Fibroblast of skin of right quadriceps (primary cell): Measurements from ENCODE around the gene SEMA4D.

ENCODE experiments used
- DNase-seq: peaks from one replicate; pipeline ENCODE4 v3.0.0-alpha.2; 2013

Gene SEMA4D

GRCh38 chr9:89427621-89428221 lies 70.2 kb downstream of the SEMA4D start:
- peak; percentile 47 for DNase-seq

GRCh38 chr9:89426384-89426961 lies 71.4 kb downstream of the SEMA4D start:
- no peak for DNase-seq

- no peak for DNase-seq
Observed at GRCh38 chr9:89425921-89426383, 72.0 kb downstream of the SEMA4D start.

GRCh38 chr9:89425024-89425805 lies 72.7 kb downstream of the SEMA4D start:
- peak; percentile 35 for DNase-seq

- peak; percentile 84 for DNase-seq
Observed at GRCh38 chr9:89422151-89422975, 75.5 kb downstream of the SEMA4D start.

GRCh38 chr9:89421595-89421994 lies 76.3 kb downstream of the SEMA4D start:
- DNase-seq: peak; percentile 73

- DNase-seq: no peak
Observed at GRCh38 chr9:89420397-89421178, 77.3 kb downstream of the SEMA4D start.

GRCh38 chr9:89419978-89420394 lies 77.9 kb downstream of the SEMA4D start:
- no peak for DNase-seq

GRCh38 chr9:89418882-89419640 lies 78.9 kb downstream of the SEMA4D start:
- DNase-seq: no peak

- DNase-seq: no peak
Observed at GRCh38 chr9:89418474-89418845, 79.5 kb downstream of the SEMA4D start.

GRCh38 chr9:89417832-89418473 lies 80.0 kb downstream of the SEMA4D start:
- no peak for DNase-seq

GRCh38 chr9:89414670-89415324 lies 83.1 kb downstream of the SEMA4D start:
- no peak for DNase-seq

- DNase-seq: no peak
Observed at GRCh38 chr9:89413963-89414638, 83.8 kb downstream of the SEMA4D start.

GRCh38 chr9:89412951-89413350 lies 85.0 kb downstream of the SEMA4D start:
- no peak for DNase-seq

GRCh38 chr9:89412541-89412940 lies 85.4 kb downstream of the SEMA4D start:
- no peak for DNase-seq

- DNase-seq: no peak
Observed at GRCh38 chr9:89411759-89412158, 86.2 kb downstream of the SEMA4D start.

- peak; percentile 18 for DNase-seq
Observed at GRCh38 chr9:89410641-89411350, 87.1 kb downstream of the SEMA4D start.

GRCh38 chr9:89410022-89410421 lies 87.9 kb downstream of the SEMA4D start:
- no peak for DNase-seq

GRCh38 chr9:89409466-89409865 lies 88.4 kb downstream of the SEMA4D start:
- DNase-seq: no peak
